K562 (cell line): ENCODE measurements around the gene NXN. TPM values are rescaled to one million over a fixed set of nuclear protein-coding genes. Genes with fewer than 3 reads are reported as not detected.

Experiments used
- ATAC-seq: fragments of 200-7000 bp; cut with Tn5 transposase; 3 replicates; pipeline ENCODE4 v1.9.1; 2020; ENCODE audit warnings: moderate library complexity
- BruUV-seq: library from RNA; stranded (reverse); fragments of 400-500 nt; replicated peaks from 2 replicates; lab custom pipeline; 2021; lab: Mats Ljungman, UMichigan
- CTCF ChIA-PET: fragments of 300-600 bp; formaldehyde crosslinking; extraction: SDS; loops from one replicate; lab custom pipeline; 2021; ENCODE audit warnings: low intra/inter-chr PET ratio; lab: Yijun Ruan, JAX
- POLR2A ChIA-PET: fragments of 300-600, 350-650 bp; sonication (Branson Sonifier 250); formaldehyde crosslinking; extraction: SDS; loops from one replicate; lab custom pipeline; 2021; ENCODE audit warnings: antibody characterized with exemption, inconsistent platforms; lab: Yijun Ruan, JAX
- DNase-seq, 4 experiments: peaks; one replicate each; pipeline versions ENCODE4 v3.0.0 to v3.0.0-alpha.2; 2011 to 2018; ENCODE audit warnings: low spot score in 3 of 4, mixed read lengths in 3 of 4; ENCODE audit errors: extremely low read depth in 1 of 4
- FAIRE-seq: peaks from 2 replicates; lab custom pipeline; 2011; peaks lifted over from hg19 to GRCh38; lab: Jason Lieb, UNC
- H2AFZ ChIP-seq: 2 replicates; pipeline ENCODE4 v1.6.0; 2011; ENCODE audit warnings: low read depth, low read length, control low read depth, inconsistent platforms
- H3K27ac ChIP-seq: fragments of 200-600 bp; 3 replicates; pipeline ENCODE4 v1.8.0; 2011; ENCODE audit warnings: low read depth, mild to moderate bottlenecking, control low read depth, inconsistent platforms, low read length, moderate library complexity, mixed read lengths; ENCODE audit errors: extremely low read depth
- H3K27me3 ChIP-seq, 2 experiments: fragments of 300-600 bp in 1 of 2; 2 replicates in 1 of 2; 3 replicates in 1 of 2; pipeline versions ENCODE4 v1.6.0 to v1.8.0; 2011; ENCODE audit warnings: inconsistent platforms in 2 of 2, low read length in 2 of 2, mild to moderate bottlenecking in 1 of 2, mixed read lengths in 1 of 2, moderate library complexity in 1 of 2; ENCODE audit not compliant: control insufficient read depth in 2 of 2, insufficient read depth in 2 of 2
- H3K36me3 ChIP-seq: fragments of 300-600 bp; 3 replicates; pipeline ENCODE4 v1.8.0; 2011; ENCODE audit warnings: mild to moderate bottlenecking, low read length, inconsistent platforms; ENCODE audit not compliant: control insufficient read depth, insufficient read depth
- H3K4me1 ChIP-seq, 2 experiments: fragments of 200-600 bp in 1 of 2; replicated peaks in 1 of 2; 2 replicates in 1 of 2; 3 replicates in 1 of 2; pipeline versions ENCODE4 v1.5.1 to v1.8.0; 2011; ENCODE audit warnings: inconsistent platforms in 2 of 2, low read length in 2 of 2, mild to moderate bottlenecking in 1 of 2, mixed read lengths in 1 of 2, moderate library complexity in 1 of 2; ENCODE audit not compliant: control insufficient read depth in 2 of 2, insufficient read depth in 2 of 2
- H3K4me2 ChIP-seq: 2 replicates; pipeline ENCODE4 v1.6.1; 2011; ENCODE audit warnings: low read length, control low read depth, inconsistent platforms, mixed read lengths; ENCODE audit not compliant: insufficient read depth
- H3K4me3 ChIP-seq: fragments of 200-600 bp; sonication (generic), shearing (Covaris generic); 2 replicates; pipeline ENCODE4 v1.5.1; 2016; ENCODE audit warnings: control low read depth, inconsistent platforms
- H3K79me2 ChIP-seq: fragments of 200-600 bp; 3 replicates; pipeline ENCODE4 v1.8.0; 2011; ENCODE audit warnings: low read length, inconsistent platforms; ENCODE audit not compliant: control insufficient read depth, insufficient read depth
- H3K9ac ChIP-seq, 2 experiments: 2 replicates each; pipeline versions ENCODE4 v1.6.0 to v1.6.1; 2011; ENCODE audit warnings: low read depth in 2 of 2, low read length in 2 of 2, control low read depth in 1 of 2, inconsistent platforms in 1 of 2, mild to moderate bottlenecking in 1 of 2, mixed read lengths in 1 of 2; ENCODE audit not compliant: insufficient read depth in 1 of 2
- H3K9me1 ChIP-seq: one replicate; pipeline ENCODE4 v1.6.0; 2011; ENCODE audit warnings: inconsistent platforms, mild to moderate bottlenecking, low read length, moderate library complexity; ENCODE audit not compliant: control insufficient read depth, insufficient read depth
- H3K9me3 ChIP-seq: replicated peaks from 2 replicates; pipeline ENCODE4 v1.5.1; 2011; ENCODE audit warnings: low read depth, low read length, inconsistent platforms; ENCODE audit not compliant: control insufficient read depth, insufficient read depth
- H4K20me1 ChIP-seq: replicated peaks from 2 replicates; pipeline ENCODE4 v1.6.1; 2011; ENCODE audit warnings: low read length, inconsistent platforms, mixed read lengths; ENCODE audit not compliant: control insufficient read depth, insufficient read depth
- KDM1A ChIP-seq, 2 experiments: fragments of 450-650 bp; IDR thresholded peaks; 2 replicates each; pipeline ENCODE4 v1.6.1; 2016; ENCODE audit warnings: mild to moderate bottlenecking in 2 of 2
- NFYB ChIP-seq: IDR thresholded peaks from 2 replicates; pipeline ENCODE4 v1.6.1; 2011; ENCODE audit warnings: mild to moderate bottlenecking, moderate library complexity; ENCODE audit not compliant: insufficient read length; ENCODE audit errors: extremely low read depth
- PTTG1 ChIP-seq: fragments of 450-650 bp; IDR thresholded peaks from 2 replicates; pipeline ENCODE4 v1.6.1; 2016; ENCODE audit warnings: low read depth, mild to moderate bottlenecking, missing genetic modification characterization, missing compliant biosample characterization
- TARDBP ChIP-seq: fragments of 450-650 bp; IDR thresholded peaks from 2 replicates; pipeline ENCODE4 v1.6.1; 2016
- ZNF12 ChIP-seq: sonication (generic); formaldehyde crosslinking; IDR thresholded peaks from 2 replicates; pipeline ENCODE4 v1.4.0; 2020; ENCODE audit warnings: mild to moderate bottlenecking, missing genetic modification reagents
- ZNF354B ChIP-seq: fragments of 250-450 bp; sonication (Bioruptor Pico); IDR thresholded peaks from 2 replicates; pipeline ENCODE4 v1.4.0; 2020
- WGBS: fragments of 100-300 bp; shearing (Covaris generic); methylation state at CpG from one replicate; pipeline ENCODE4 v1.1.6; 2016; ENCODE audit warnings: low coverage, mixed read lengths; ENCODE audit not compliant: insufficient coverage; ENCODE audit errors: missing lambda C conversion rate; 5-methylcytosine and 5-hydroxymethylcytosine counted together
- in situ Hi-C: fragments of 300-500 bp; cut with MboI; formaldehyde crosslinking; loops from 4 replicates; pipeline ENCODE4 v1.15.0; 2018; ENCODE audit warnings: inconsistent platforms, mixed read lengths
- intact Hi-C: fragments of 100-400 bp; cut with micrococcal nuclease; formaldehyde crosslinking; loops from 2 replicates; pipeline ENCODE4 v1.14.2; 2022
- polyA plus RNA-seq, 8 experiments: library from polyadenylated mRNA; depleted of rRNA in 4 of 8; stranded (reverse) in 5 of 8; unstranded in 3 of 8; fragments of >200 nt; fragmentation: Nextera tagmentation in 2 of 8; fragmentation: Illumina TruSeq in 1 of 8; extraction: Ambion mirVana in 2 of 8; extraction: Trizol in 1 of 8; gene quantifications; 2 replicates each; pipeline versions ENCODE4 v1.2.1 to v1.2.3, GENCODE V29; 2011 to 2014; ENCODE audit warnings: inconsistent platforms in 1 of 8, missing spikeins in 1 of 8
- total RNA-seq, 7 experiments: library from RNA; depleted of rRNA in 6 of 7; stranded (reverse); fragments of >200 nt in 6 of 7; fragmentation: Illumina TruSeq in 2 of 7; extraction: Trizol in 2 of 7; gene quantifications; 2 replicates each; pipeline versions ENCODE4 v1.2.1 to v1.2.3, GENCODE V29; 2011 to 2021; ENCODE audit warnings: low replicate concordance in 1 of 7

Gene NXN
- total and polyA plus RNA-seq, 9 of the 15 experiments (the other 6 are each of a cell fraction or from before 2014, with no cell fraction given): 0.08 to 0.39 (median 0.29) TPM; not detected in 5

GRCh38 chr17:801660-802059 is 177.9 kb downstream of the NXN start:
- no peak overlapping the region for H2AFZ ChIP-seq
- intact Hi-C loops: no loop called here
- H3K79me2 ChIP-seq: no peaks in the 10 kb centered on the region
- POLR2A ChIA-PET: interaction anchor here (0.6 kb wide), 1 partner anchor 32 kb away, joined by 3 read pairs; no protein-coding TSS in a partner anchor
- H3K9ac ChIP-seq: no peak overlapping the region
- no TSS peak for BruUV-seq
- H4K20me1 ChIP-seq: 0 out of 2 replicates have a peak, but pooled peaks cover 4% of the 10 kb centered on the region
- H3K36me3 ChIP-seq: no peaks in the 10 kb centered on the region
- WGBS: 5% methylated on average over 6 of the region's 6 CpGs
- no peak overlapping the region for H3K27ac ChIP-seq
- H3K4me3 ChIP-seq: no peak overlapping the region
- H3K9me1 ChIP-seq: no peaks in the 10 kb centered on the region
- in situ Hi-C loops: no loop called here
- H3K4me2 ChIP-seq: no peak overlapping the region
- no peak for TF ChIP-seq NFYB
- TF ChIP-seq TARDBP: no peak
- no peak for TF ChIP-seq ZNF354B
- TF ChIP-seq PTTG1: no peak
- TF ChIP-seq KDM1A (IDR thresholded peaks at IDR 0.05): no peak
- no peak for TF ChIP-seq ZNF12 (CRISPR knock-in tag)
- peaks cover 0 to 4% of the 10 kb centered on the region in 2 experiments; a peak in 2 of 5 replicates for H3K4me1 ChIP-seq
- DNase-seq (no peak), FAIRE-seq (no peak), ATAC-seq (no peak)
- CTCF ChIA-PET: no interaction called here
- H3K27me3 ChIP-seq: peaks cover 29 to 64% of the 10 kb centered on the region in 2 experiments
- no peaks in the 10 kb centered on the region for H3K9me3 ChIP-seq
